Measurements from ENCODE around the gene KRT7. TPM values are rescaled to one million over a fixed set of nuclear protein-coding genes. Genes with fewer than 3 reads are reported as not detected.

The KRT7 gene
- total and polyA plus RNA-seq, 5 donors from 2014 or later: 0.56 to 1.4 TPM; not detected in 3

Other genes with a start within 250 kb of the KRT7 start
- 253 TPM for gene TAMALIN, start 226.3 kb upstream of the KRT7 start, total RNA-seq
- 1 to 10 TPM in 2 of 4 donors, under 1 TPM in 2; 0.37 to 4.3 (median 0.91) TPM for gene TAMALIN, start 226.3 kb upstream of the KRT7 start, polyA plus RNA-seq
- gene NR4A1, start 181.8 kb upstream of the KRT7 start, total RNA-seq: 143 TPM
- gene NR4A1, start 181.8 kb upstream of the KRT7 start, polyA plus RNA-seq: under 1 TPM; 0.22 to 0.54 (median 0.47) TPM
- gene ATG101, start 163.3 kb upstream of the KRT7 start, total RNA-seq: 33.5 TPM
- gene ATG101, start 163.3 kb upstream of the KRT7 start, polyA plus RNA-seq: 10 to 100 TPM; 30.1 to 38.2 (median 34.8) TPM
- gene SMIM41, start 153.5 kb upstream of the KRT7 start, total RNA-seq: 0.54 TPM
- not detected for gene SMIM41, start 153.5 kb upstream of the KRT7 start, polyA plus RNA-seq
- gene KRT80, start 41.2 kb upstream of the KRT7 start, total RNA-seq: not detected
- not detected for gene KRT80, start 41.2 kb upstream of the KRT7 start, polyA plus RNA-seq
- gene KRT86, start 41.4 kb downstream of the KRT7 start, total RNA-seq: not detected
- gene KRT86, start 41.4 kb downstream of the KRT7 start, polyA plus RNA-seq: under 1 TPM in 1 of 4 donors, not detected in 3; 0.10 TPM
- not detected for gene KRT81, start 58.3 kb downstream of the KRT7 start, total RNA-seq
- gene KRT81, start 58.3 kb downstream of the KRT7 start, polyA plus RNA-seq: not detected
- gene KRT83, start 88.2 kb downstream of the KRT7 start, total RNA-seq: not detected
- gene KRT83, start 88.2 kb downstream of the KRT7 start, polyA plus RNA-seq: not detected
- not detected for gene KRT85, start 134.2 kb downstream of the KRT7 start, total RNA-seq
- not detected for gene KRT85, start 134.2 kb downstream of the KRT7 start, polyA plus RNA-seq
- gene KRT84, start 152.4 kb downstream of the KRT7 start, total RNA-seq: not detected
- gene KRT84, start 152.4 kb downstream of the KRT7 start, polyA plus RNA-seq: not detected
- not detected for gene KRT82, start 173.1 kb downstream of the KRT7 start, total RNA-seq
- gene KRT82, start 173.1 kb downstream of the KRT7 start, polyA plus RNA-seq: not detected
- not detected for gene KRT75, start 201.1 kb downstream of the KRT7 start, total RNA-seq
- gene KRT75, start 201.1 kb downstream of the KRT7 start, polyA plus RNA-seq: not detected
- gene KRT6B, start 218.9 kb downstream of the KRT7 start, total RNA-seq: not detected
- gene KRT6B, start 218.9 kb downstream of the KRT7 start, polyA plus RNA-seq: not detected
- not detected for gene KRT6C, start 240.6 kb downstream of the KRT7 start, total RNA-seq
- gene KRT6C, start 240.6 kb downstream of the KRT7 start, polyA plus RNA-seq: not detected